Measurements from ENCODE around the gene CRYBG2. TPM values are rescaled to one million over a fixed set of nuclear protein-coding genes. Genes with fewer than 3 reads are reported as not detected.
"Not testable (repeated sequence)": the region's sequence is repeated elsewhere in the genome, so short reads cannot be mapped to it uniquely, and the experiment has no call there.

CRYBG2 gene
- total RNA-seq, 1 donor from 2014 or later: 111 TPM

- no peak for ATAC-seq
These were observed 3.6 kb downstream of the CRYBG2 start for GRCh38 chr1:26350343-26350700.

- no peak for ATAC-seq
These were observed 4.1 kb downstream of the CRYBG2 start for GRCh38 chr1:26349877-26350244.

GRCh38 chr1:26349188-26349876 is 4.6 kb downstream of the CRYBG2 start:
- no peak for ATAC-seq

GRCh38 chr1:26346274-26347033 is 7.5 kb downstream of the CRYBG2 start:
- no peak for ATAC-seq

GRCh38 chr1:26345718-26346117 is 8.2 kb downstream of the CRYBG2 start:
- peak; percentile 6 for ATAC-seq

- ATAC-seq: no peak
These were observed 9.6 kb downstream of the CRYBG2 start for GRCh38 chr1:26344147-26344920.

GRCh38 chr1:26340047-26340481 is 13.9 kb downstream of the CRYBG2 start:
- no peak for ATAC-seq

- no peak for ATAC-seq
These were observed 15.3 kb downstream of the CRYBG2 start for GRCh38 chr1:26338670-26339069.

GRCh38 chr1:26337625-26338024 is 16.3 kb downstream of the CRYBG2 start:
- peak; percentile 0 for ATAC-seq

GRCh38 chr1:26337206-26337535 is 16.8 kb downstream of the CRYBG2 start:
- ATAC-seq: no peak

GRCh38 chr1:26336477-26337205 is 17.3 kb downstream of the CRYBG2 start:
- peak; percentile 93 for ATAC-seq

GRCh38 chr1:26335774-26336476 is 18.0 kb downstream of the CRYBG2 start:
- no peak for ATAC-seq

- ATAC-seq: not testable (repeated sequence)
These were observed 20.6 kb downstream of the CRYBG2 start for GRCh38 chr1:26333312-26333711.

- ATAC-seq: no peak
These were observed 23.7 kb downstream of the CRYBG2 start for GRCh38 chr1:26330276-26330675.

- not testable (repeated sequence) for ATAC-seq
These were observed 24.6 kb downstream of the CRYBG2 start for GRCh38 chr1:26329380-26329779.

GRCh38 chr1:26328597-26328996 is 25.3 kb downstream of the CRYBG2 start:
- ATAC-seq: no peak

GRCh38 chr1:26327956-26328362 is 26.0 kb downstream of the CRYBG2 start:
- peak; percentile 51 for ATAC-seq

- no peak for ATAC-seq
These were observed 29.4 kb downstream of the CRYBG2 start for GRCh38 chr1:26324550-26324949.

- no peak for ATAC-seq
These were observed 30.5 kb downstream of the CRYBG2 start for GRCh38 chr1:26323382-26323781.

- peak; percentile 4 for ATAC-seq
These were observed 31.9 kb downstream of the CRYBG2 start for GRCh38 chr1:26322042-26322331.

GRCh38 chr1:26321315-26322041 is 32.5 kb downstream of the CRYBG2 start:
- ATAC-seq: peak; percentile 78

GRCh38 chr1:26320896-26321295 is 33.0 kb downstream of the CRYBG2 start:
- peak; percentile 3 for ATAC-seq

Data from esophagus mucosa (tissue), 1 donor.